OCI-LY1 (cell line): ENCODE data around the gene NTRK3.

Experiments
- CTCF ChIP-seq: fragments of 200-600 bp; sonication (generic), shearing (Covaris generic); IDR thresholded peaks from 2 replicates; pipeline ENCODE4 v1.5.1; 2017; ENCODE audit warnings: mild to moderate bottlenecking, antibody characterized with exemption, low read length, moderate library complexity, mixed read lengths
- EZH2 ChIP-seq: fragments of 200-600 bp; sonication (generic), shearing (Covaris generic); IDR thresholded peaks from 2 replicates; pipeline ENCODE4 v1.8.0; 2017; ENCODE audit warnings: borderline replicate concordance, mixed run types, mild to moderate bottlenecking, antibody characterized with exemption, low read length, moderate library complexity, mixed read lengths

GRCh38 chr15:87967951-87968350 lies 288.6 kb downstream of the NTRK3 start:
- TF ChIP-seq EZH2 (no peak), CTCF (no peak)
